ENCODE measurements around the gene CYP4Z1. TPM values are rescaled to one million over a fixed set of nuclear protein-coding genes. Genes with fewer than 3 reads are reported as not detected.
"Not testable (repeated sequence)": the region's sequence is repeated elsewhere in the genome, so short reads cannot be mapped to it uniquely, and the experiment has no call there.

Gene CYP4Z1
- total RNA-seq, 1 donor from 2014 or later, result not detected

- Mint-ChIP-seq H3K4me3 (no peak overlapping the region), H3K27me3 (peaks cover 17% of the 10 kb centered on the region), H3K9me3 (peaks cover 5% of the 10 kb centered on the region), H3K36me3 (ENCODE audit: low read depth) (no peaks in the 10 kb centered on the region), H3K4me1 (no peaks in the 10 kb centered on the region), H3K27ac (no peak overlapping the region)
- ChIA-PET CTCF (no interaction called here), POLR2A (no interaction called here)
- intact Hi-C loops (cut with micrococcal nuclease), result no loop called here
- no peak for DNase-seq
- no peak for TF ChIP-seq CTCF (IDR thresholded peaks at IDR 0.05)
- no peak for ATAC-seq (ENCODE audit: low read depth)
Measured at GRCh38 chr1:47128221-47128620, 61.2 kb downstream of the CYP4Z1 start.

GRCh38 chr1:47128854-47129253 lies 61.8 kb downstream of the CYP4Z1 start:
- CTCF ChIA-PET; H3K4me1 Mint-ChIP-seq; POLR2A ChIA-PET; H3K36me3 Mint-ChIP-seq (ENCODE audit: low read depth); DNase-seq; H3K4me3 Mint-ChIP-seq; H3K9me3 Mint-ChIP-seq; intact Hi-C loops (cut with micrococcal nuclease); ATAC-seq (ENCODE audit: low read depth); H3K27ac Mint-ChIP-seq: not testable (repeated sequence)
- peaks cover 17% of the 10 kb centered on the region for H3K27me3 Mint-ChIP-seq

GRCh38 chr1:47129489-47130230 lies 62.6 kb downstream of the CYP4Z1 start:
- peaks cover 17% of the 10 kb centered on the region for H3K27me3 Mint-ChIP-seq
- intact Hi-C loops (cut with micrococcal nuclease); H3K4me1 Mint-ChIP-seq; CTCF ChIA-PET; H3K36me3 Mint-ChIP-seq (ENCODE audit: low read depth); ATAC-seq (ENCODE audit: low read depth); H3K4me3 Mint-ChIP-seq; DNase-seq; H3K27ac Mint-ChIP-seq; H3K9me3 Mint-ChIP-seq; POLR2A ChIA-PET: not testable (repeated sequence)

- H3K27me3 Mint-ChIP-seq; H3K9me3 Mint-ChIP-seq; H3K4me3 Mint-ChIP-seq; ATAC-seq (ENCODE audit: low read depth); DNase-seq; CTCF ChIA-PET; POLR2A ChIA-PET; H3K4me1 Mint-ChIP-seq; H3K27ac Mint-ChIP-seq; intact Hi-C loops (cut with micrococcal nuclease); H3K36me3 Mint-ChIP-seq (ENCODE audit: low read depth): not testable (repeated sequence)
Measured at GRCh38 chr1:47132665-47133064, 65.6 kb downstream of the CYP4Z1 start.

GRCh38 chr1:47137198-47137597 lies 70.2 kb downstream of the CYP4Z1 start, which contains the start of gene CYP4A22:
TSS of gene CYP4A22 (plus strand) at chr1:47137441. CDS start at chr1:47137486, 45 bp downstream.
- TF ChIP-seq CTCF (IDR thresholded peaks at IDR 0.05), result no peak
- H3K36me3 Mint-ChIP-seq (ENCODE audit: low read depth), result no peaks in the 10 kb centered on the region
- peaks cover 2% of the 10 kb centered on the region for H3K27me3 Mint-ChIP-seq
- H3K4me3 Mint-ChIP-seq, result no peak within 1 kb of the TSS
- H3K4me1 Mint-ChIP-seq, result no peaks in the 10 kb centered on the region
- DNase-seq (no peak), ATAC-seq (ENCODE audit: low read depth) (no peak)
- H3K27ac Mint-ChIP-seq, result no peak within 1 kb of the TSS
- POLR2A ChIA-PET, result no interaction called here
- CTCF ChIA-PET, result no interaction called here
- H3K9me3 Mint-ChIP-seq, result peaks cover 2% of the 10 kb centered on the region
- intact Hi-C loops (cut with micrococcal nuclease), result no loop called here

GRCh38 chr1:47137925-47138615 lies 71.0 kb downstream of the CYP4Z1 start:
- TF ChIP-seq CTCF (IDR thresholded peaks at IDR 0.05), result no peak
- ChIA-PET POLR2A (no interaction called here), CTCF (no interaction called here)
- Mint-ChIP-seq H3K4me1 (no peaks in the 10 kb centered on the region), H3K4me3 (no peak overlapping the region), H3K27ac (no peak overlapping the region), H3K36me3 (ENCODE audit: low read depth) (no peaks in the 10 kb centered on the region), H3K9me3 (no peaks in the 10 kb centered on the region), H3K27me3 (peaks cover 2% of the 10 kb centered on the region)
- DNase-seq, result no peak
- no peak for ATAC-seq (ENCODE audit: low read depth)
- intact Hi-C loops (cut with micrococcal nuclease), result no loop called here

- CTCF ChIA-PET, result not testable (repeated sequence)
Measured at GRCh38 chr1:47140358-47140757, 73.3 kb downstream of the CYP4Z1 start.

GRCh38 chr1:47143654-47144053 lies 76.6 kb downstream of the CYP4Z1 start:
- CTCF ChIA-PET; H3K36me3 Mint-ChIP-seq (ENCODE audit: low read depth); POLR2A ChIA-PET; DNase-seq; H3K27me3 Mint-ChIP-seq; ATAC-seq (ENCODE audit: low read depth); H3K4me1 Mint-ChIP-seq; H3K4me3 Mint-ChIP-seq; H3K9me3 Mint-ChIP-seq; H3K27ac Mint-ChIP-seq; intact Hi-C loops (cut with micrococcal nuclease): not testable (repeated sequence)

More at GRCh38 chr1:47140358-47140757, 73.3 kb downstream of the CYP4Z1 start:
- H3K27me3 Mint-ChIP-seq; ATAC-seq (ENCODE audit: low read depth); H3K9me3 Mint-ChIP-seq; intact Hi-C loops (cut with micrococcal nuclease); DNase-seq; H3K4me3 Mint-ChIP-seq; POLR2A ChIA-PET; H3K36me3 Mint-ChIP-seq (ENCODE audit: low read depth); H3K4me1 Mint-ChIP-seq; H3K27ac Mint-ChIP-seq: not testable (repeated sequence)

GRCh38 chr1:47146495-47146894 lies 79.5 kb downstream of the CYP4Z1 start:
- POLR2A ChIA-PET; CTCF ChIA-PET; H3K4me3 Mint-ChIP-seq; H3K9me3 Mint-ChIP-seq; H3K4me1 Mint-ChIP-seq; DNase-seq; H3K36me3 Mint-ChIP-seq (ENCODE audit: low read depth); H3K27ac Mint-ChIP-seq; ATAC-seq (ENCODE audit: low read depth): not testable (repeated sequence)
- H3K27me3 Mint-ChIP-seq, result peaks cover 14% of the 10 kb centered on the region
- intact Hi-C loops (cut with micrococcal nuclease), result loop anchor here (5.0 kb wide), 1 partner anchor 219 kb away; no protein-coding TSS in a partner anchor

Measured in activated B cell treated with CpG ODN at 0.5 μM for 24 hours (primary cell).